IPS-18c (cell line): ENCODE results near the gene PODXL.
A peak's percentile ranks its signal among the peaks of the same experiment; 100 is the strongest.

Experiments
- H3K4me3 ChIP-seq: 2 replicates; pipeline ENCODE4 v1.7.0; 2013; ENCODE audit warnings: low read depth, mild to moderate bottlenecking, low read length, moderate library complexity; ENCODE audit not compliant: insufficient read depth
- H3K9me3 ChIP-seq: one replicate; pipeline ENCODE4 v1.6.1; 2013; ENCODE audit warnings: mild to moderate bottlenecking, low read length, moderate library complexity; ENCODE audit not compliant: control insufficient read depth, insufficient read depth

Gene PODXL

GRCh38 chr7:131556053-131556908 is at the start of gene PODXL:
Gene PODXL, minus strand, starts transcription at chr7:131556628. Its CDS starts 269 bp downstream, at chr7:131556359.
- Histone ChIP-seq H3K9me3 (no peaks in the 10 kb centered on the region), H3K4me3 (peak within 1 kb of the TSS; percentile 91)

GRCh38 chr7:131605280-131605878 is 49.0 kb upstream of the PODXL start:
- Histone ChIP-seq H3K4me3 (no peak overlapping the region), H3K9me3 (no peaks in the 10 kb centered on the region)

DNA sequence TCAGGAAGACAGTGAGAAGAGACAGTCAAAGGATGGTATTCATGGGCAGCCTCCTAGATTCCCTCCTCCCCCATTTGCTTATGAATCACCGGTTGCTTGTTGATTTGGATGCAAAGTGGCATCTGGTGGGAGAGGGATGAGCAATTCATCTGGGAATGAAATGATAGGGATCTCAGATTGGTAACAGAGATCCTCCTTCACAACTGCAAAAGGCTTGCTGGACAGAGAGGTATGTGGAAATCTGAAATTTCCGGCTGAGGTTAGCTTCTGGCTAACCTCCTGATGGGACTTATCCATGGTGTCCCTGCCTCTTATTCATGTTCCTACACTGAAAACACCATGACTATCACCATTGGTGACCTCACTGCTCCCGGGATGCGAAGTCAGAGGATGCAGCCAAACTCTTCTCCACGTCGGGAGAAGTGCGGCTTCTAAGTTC is 48.4 kb upstream of the PODXL start:
- H3K9me3 ChIP-seq = no peaks in the 10 kb centered on the region

DNA sequence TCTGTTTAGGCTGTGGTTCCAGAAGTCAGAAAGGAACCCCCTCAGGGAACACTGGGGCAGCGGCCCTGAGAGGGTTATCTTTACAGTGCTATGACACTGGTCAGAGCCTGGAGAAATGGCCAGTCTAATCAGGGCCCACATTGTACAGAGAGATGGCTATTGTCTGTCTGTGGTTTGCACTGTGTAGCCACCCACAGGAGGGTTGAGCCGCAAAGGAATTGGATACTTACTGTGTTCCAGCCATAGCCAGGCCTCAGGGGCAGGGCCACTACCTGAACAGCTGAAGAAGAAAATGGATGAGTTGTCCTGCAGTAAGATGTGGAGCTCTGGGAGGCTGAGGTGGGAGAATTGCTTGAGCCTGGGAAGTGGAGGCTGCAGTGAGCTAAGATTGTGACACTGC is 47.5 kb upstream of the PODXL start:
- Histone ChIP-seq H3K4me3 (no peak overlapping the region), H3K9me3 (no peaks in the 10 kb centered on the region)

More for the DNA sequence above, 48.4 kb upstream of the PODXL start:
- no peak overlapping the region for H3K4me3 ChIP-seq

GRCh38 chr7:131602994-131603372 is 46.6 kb upstream of the PODXL start:
- no peak overlapping the region for H3K4me3 ChIP-seq
- H3K9me3 ChIP-seq = no peaks in the 10 kb centered on the region

GRCh38 chr7:131602304-131602993 is 46.0 kb upstream of the PODXL start:
- H3K9me3 ChIP-seq = no peaks in the 10 kb centered on the region
- H3K4me3 ChIP-seq = no peak overlapping the region

- Histone ChIP-seq H3K9me3 (no peaks in the 10 kb centered on the region), H3K4me3 (no peak overlapping the region)
These were observed 43.9 kb upstream of the PODXL start for GRCh38 chr7:131600085-131600881.

DNA sequence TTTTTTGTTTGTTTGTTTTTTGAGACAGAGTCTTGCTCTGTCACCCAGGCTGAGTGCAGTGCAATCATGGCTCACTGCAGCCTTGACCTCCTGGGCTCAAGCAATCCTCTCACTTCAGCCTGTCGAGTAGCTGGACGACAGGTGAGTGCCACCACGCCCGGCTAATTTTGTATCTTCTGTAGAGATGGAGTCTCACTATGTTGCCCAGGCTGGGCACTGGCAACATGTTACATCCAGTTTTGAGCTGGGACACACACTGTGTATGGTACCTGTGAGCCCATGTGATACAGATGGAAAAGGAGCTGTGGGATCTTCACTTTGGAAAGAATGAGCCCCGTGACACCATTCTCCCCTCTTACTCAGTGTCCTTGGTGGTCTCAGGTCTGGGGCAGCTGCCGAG is 40.4 kb upstream of the PODXL start:
- Histone ChIP-seq H3K4me3 (no peak overlapping the region), H3K9me3 (no peaks in the 10 kb centered on the region)

- no peaks in the 10 kb centered on the region for H3K9me3 ChIP-seq
- no peak overlapping the region for H3K4me3 ChIP-seq
These were observed 39.3 kb upstream of the PODXL start for GRCh38 chr7:131595699-131596098.

DNA sequence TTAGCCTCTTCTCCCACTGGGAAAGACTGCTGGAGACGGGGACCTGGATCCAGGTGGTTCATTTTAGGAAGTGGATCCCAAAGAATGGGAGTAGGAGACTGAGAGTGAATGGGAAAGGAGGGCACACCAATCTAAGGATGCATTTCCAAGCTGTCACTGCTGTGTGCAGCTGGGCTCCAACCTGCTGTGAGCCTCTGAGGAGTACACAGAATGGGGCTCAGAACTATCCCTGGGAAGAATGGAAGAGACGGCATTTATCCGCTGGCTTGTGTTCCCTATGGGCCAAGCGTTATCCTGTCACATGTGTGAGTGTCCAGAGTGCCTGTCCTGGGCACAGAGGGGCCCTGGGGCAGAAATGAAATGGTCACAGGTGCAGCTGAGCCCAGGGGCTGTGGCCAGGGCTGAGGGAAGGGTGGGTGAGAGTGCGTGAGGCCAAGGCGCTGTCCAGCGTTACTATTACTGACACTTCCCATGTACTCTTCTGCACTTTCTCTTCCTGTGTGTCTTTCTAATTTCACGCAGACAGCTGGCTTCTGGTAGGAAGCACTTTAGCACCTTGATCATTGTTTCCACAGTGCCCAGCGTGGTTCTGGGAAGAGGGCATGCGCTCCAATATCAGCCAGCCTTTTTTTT is 35.4 kb upstream of the PODXL start:
- no peak overlapping the region for H3K4me3 ChIP-seq
- no peaks in the 10 kb centered on the region for H3K9me3 ChIP-seq

GRCh38 chr7:131587315-131587923 is 31.0 kb upstream of the PODXL start:
- no peak overlapping the region for H3K4me3 ChIP-seq
- no peaks in the 10 kb centered on the region for H3K9me3 ChIP-seq

DNA sequence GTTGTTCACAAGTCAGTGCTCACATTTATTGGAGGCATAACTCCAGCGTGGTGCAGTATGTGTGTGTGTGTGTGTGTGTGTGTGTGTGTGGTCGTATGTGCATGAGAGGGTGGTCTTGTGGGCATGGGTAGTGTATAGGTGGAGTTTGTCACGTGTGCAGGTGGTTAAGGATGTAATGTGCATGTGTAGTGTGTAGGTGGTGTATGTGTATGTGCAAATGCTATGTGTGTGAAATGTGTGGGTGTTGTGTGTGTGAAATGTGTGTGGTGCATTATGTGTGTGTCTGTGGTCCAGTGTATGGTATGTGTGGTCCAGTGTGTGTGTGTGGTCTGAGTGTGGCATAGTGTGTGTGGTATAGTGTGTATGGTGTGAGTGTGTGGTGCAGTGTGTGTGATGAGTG is 30.3 kb upstream of the PODXL start:
- H3K9me3 ChIP-seq = no peaks in the 10 kb centered on the region

DNA sequence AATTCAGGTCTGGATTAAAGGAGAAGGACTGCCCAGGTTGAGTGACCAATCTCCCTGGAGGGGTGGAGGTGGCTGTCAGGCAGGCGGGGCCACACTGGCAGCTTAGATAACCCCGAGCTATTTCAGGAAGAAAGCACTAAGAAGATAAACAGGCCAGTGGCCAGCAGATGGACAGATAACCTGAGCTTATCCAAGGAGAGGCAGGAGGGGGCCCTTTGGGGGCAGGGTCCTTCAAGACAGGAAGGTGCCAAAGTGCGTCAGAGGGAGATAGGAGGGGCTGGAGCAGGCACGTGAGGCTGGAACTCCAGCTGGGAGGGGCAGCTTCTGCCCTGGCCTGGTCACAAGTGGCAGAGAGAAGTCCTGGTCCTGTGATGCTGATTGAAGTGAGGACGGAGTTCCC is 29.8 kb upstream of the PODXL start:
- H3K4me3 ChIP-seq = no peak overlapping the region
- H3K9me3 ChIP-seq = no peaks in the 10 kb centered on the region

More for the DNA sequence above, 30.3 kb upstream of the PODXL start:
- H3K4me3 ChIP-seq = no peak overlapping the region

GRCh38 chr7:131583430-131583829 is 27.0 kb upstream of the PODXL start:
- Histone ChIP-seq H3K9me3 (no peaks in the 10 kb centered on the region), H3K4me3 (no peak overlapping the region)

- no peak overlapping the region for H3K4me3 ChIP-seq
These were observed 25.0 kb upstream of the PODXL start for GRCh38 chr7:131581241-131582051.

GRCh38 chr7:131578602-131579001 is 22.2 kb upstream of the PODXL start:
- Histone ChIP-seq H3K4me3 (no peak overlapping the region), H3K9me3 (no peaks in the 10 kb centered on the region)

More at GRCh38 chr7:131581241-131582051, 25.0 kb upstream of the PODXL start:
- no peaks in the 10 kb centered on the region for H3K9me3 ChIP-seq
